Activated CD8-positive, alpha-beta memory T cell treated with anti-CD3 and anti-CD28 coated beads for 1 hour (primary cell): ENCODE measurements around the gene RUFY1.

Source experiments
- DNase-seq, 2 donors: peaks; one replicate each; pipeline ENCODE4 v3.0.0-alpha.2; 2020; ENCODE audit warnings: low read depth in 1 of 2; ENCODE audit errors: extremely low read depth in 1 of 2

RUFY1 gene

GRCh38 chr5:179601871-179602625 is 51.7 kb downstream of the RUFY1 start:
- DNase-seq, result no peak

GRCh38 chr5:179603308-179603707 is 53.0 kb downstream of the RUFY1 start:
- no peak for DNase-seq

GRCh38 chr5:179605026-179605833 is 54.9 kb downstream of the RUFY1 start:
- no peak for DNase-seq

- no peak for DNase-seq
Measured at GRCh38 chr5:179606071-179606909, 55.9 kb downstream of the RUFY1 start.

- no peak for DNase-seq
Measured at GRCh38 chr5:179606910-179607159, 56.5 kb downstream of the RUFY1 start.

GRCh38 chr5:179607160-179607931 is 57.0 kb downstream of the RUFY1 start:
- no peak for DNase-seq

GRCh38 chr5:179608131-179608581 is 57.8 kb downstream of the RUFY1 start:
- no peak for DNase-seq

GRCh38 chr5:179609834-179610108 is 59.4 kb downstream of the RUFY1 start:
- no peak for DNase-seq

GRCh38 chr5:179610109-179610902 is 60.0 kb downstream of the RUFY1 start:
- no peak for DNase-seq

GRCh38 chr5:179610903-179611265 is 60.5 kb downstream of the RUFY1 start:
- no peak for DNase-seq

GRCh38 chr5:179612577-179613459 is 62.5 kb downstream of the RUFY1 start:
- DNase-seq, result no peak

GRCh38 chr5:179613460-179614071 is 63.2 kb downstream of the RUFY1 start:
- DNase-seq, result no peak

GRCh38 chr5:179614745-179615144 is 64.4 kb downstream of the RUFY1 start:
- no peak for DNase-seq

- no peak for DNase-seq
Measured at GRCh38 chr5:179615203-179615602, 64.8 kb downstream of the RUFY1 start.

GRCh38 chr5:179616002-179616594 is 65.7 kb downstream of the RUFY1 start:
- no peak for DNase-seq

GRCh38 chr5:179617930-179618329 is 67.6 kb downstream of the RUFY1 start:
- DNase-seq, result no peak

GRCh38 chr5:179618923-179619554 is 68.7 kb downstream of the RUFY1 start:
- no peak for DNase-seq

- DNase-seq, result no peak
Measured at GRCh38 chr5:179619776-179620175, 69.4 kb downstream of the RUFY1 start.
